ENCODE data around the gene ARHGAP21. TPM values are rescaled to one million over a fixed set of nuclear protein-coding genes. Genes with fewer than 3 reads are reported as not detected.

Gene ARHGAP21
- total RNA-seq, 1 donor from 2014 or later: 40.0 TPM

DNA sequence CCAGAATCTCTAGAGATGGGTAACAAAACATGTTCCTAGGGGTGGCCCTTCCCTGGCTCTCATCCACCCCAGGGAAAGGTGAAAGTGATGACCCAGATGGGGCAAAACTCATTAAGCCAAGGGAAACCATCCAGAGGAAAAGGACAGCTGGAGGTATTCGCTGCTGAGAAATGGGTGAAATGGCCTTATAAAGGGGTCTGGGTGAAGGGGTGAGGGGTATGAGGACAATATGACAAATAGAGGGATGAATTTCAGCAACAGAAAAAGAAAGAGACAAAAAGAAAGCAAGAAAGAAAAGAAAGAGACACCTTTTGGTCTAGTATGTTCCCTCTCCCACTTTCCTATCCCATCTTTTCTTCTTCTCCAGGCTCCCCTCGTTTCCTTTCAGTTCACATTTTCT lies 26.6 kb downstream of the ARHGAP21 start:
- intact Hi-C loops (cut with micrococcal nuclease): no loop called here
- DNase-seq (ENCODE audit: low spot score): no peak
- Mint-ChIP-seq H3K27me3 (ENCODE audit: low read depth) (no peaks in the 10 kb centered on the region), H3K36me3 (ENCODE audit: low read depth) (peaks cover 2% of the 10 kb centered on the region), H3K4me1 (ENCODE audit: low read depth) (peaks cover 9% of the 10 kb centered on the region), H3K9me3 (no peaks in the 10 kb centered on the region), H3K4me3 (ENCODE audit: low read depth) (no peak overlapping the region), H3K27ac (no peak overlapping the region)

GRCh38 chr10:24695452-24695851 lies 28.2 kb downstream of the ARHGAP21 start:
- Mint-ChIP-seq H3K27me3 (ENCODE audit: low read depth) (no peaks in the 10 kb centered on the region), H3K36me3 (ENCODE audit: low read depth) (no peaks in the 10 kb centered on the region), H3K4me1 (ENCODE audit: low read depth) (peaks cover 2% of the 10 kb centered on the region), H3K27ac (no peak overlapping the region), H3K4me3 (ENCODE audit: low read depth) (no peak overlapping the region), H3K9me3 (no peaks in the 10 kb centered on the region)
- DNase-seq (ENCODE audit: low spot score): no peak
- intact Hi-C loops (cut with micrococcal nuclease): no loop called here

DNA sequence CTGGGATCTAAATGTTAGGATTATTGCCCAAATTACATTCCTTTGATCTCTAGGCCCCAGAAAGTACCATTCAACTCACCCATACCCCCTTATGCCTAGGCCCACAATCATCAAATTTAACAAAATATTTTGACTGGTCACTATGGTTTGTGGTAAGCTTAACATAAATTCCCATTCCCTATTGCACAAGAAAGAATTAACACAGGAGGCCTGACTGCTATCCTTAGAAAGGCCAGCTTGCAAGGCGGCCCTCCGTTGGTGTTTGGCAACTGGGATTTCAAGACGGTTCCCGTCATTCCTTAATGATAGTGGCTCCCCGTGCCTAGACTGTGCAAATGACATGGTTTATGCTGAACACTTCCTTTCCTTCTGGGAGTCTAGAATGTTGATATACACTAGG lies 29.6 kb downstream of the ARHGAP21 start:
- no peak for DNase-seq (ENCODE audit: low spot score)
- no peaks in the 10 kb centered on the region for H3K9me3 Mint-ChIP-seq
- H3K4me1 Mint-ChIP-seq (ENCODE audit: low read depth): peaks cover 2% of the 10 kb centered on the region
- intact Hi-C loops (cut with micrococcal nuclease): no loop called here
- H3K36me3 Mint-ChIP-seq (ENCODE audit: low read depth): no peaks in the 10 kb centered on the region
- no peak overlapping the region for H3K27ac Mint-ChIP-seq
- H3K27me3 Mint-ChIP-seq (ENCODE audit: low read depth): no peaks in the 10 kb centered on the region
- H3K4me3 Mint-ChIP-seq (ENCODE audit: low read depth): no peak overlapping the region

DNA sequence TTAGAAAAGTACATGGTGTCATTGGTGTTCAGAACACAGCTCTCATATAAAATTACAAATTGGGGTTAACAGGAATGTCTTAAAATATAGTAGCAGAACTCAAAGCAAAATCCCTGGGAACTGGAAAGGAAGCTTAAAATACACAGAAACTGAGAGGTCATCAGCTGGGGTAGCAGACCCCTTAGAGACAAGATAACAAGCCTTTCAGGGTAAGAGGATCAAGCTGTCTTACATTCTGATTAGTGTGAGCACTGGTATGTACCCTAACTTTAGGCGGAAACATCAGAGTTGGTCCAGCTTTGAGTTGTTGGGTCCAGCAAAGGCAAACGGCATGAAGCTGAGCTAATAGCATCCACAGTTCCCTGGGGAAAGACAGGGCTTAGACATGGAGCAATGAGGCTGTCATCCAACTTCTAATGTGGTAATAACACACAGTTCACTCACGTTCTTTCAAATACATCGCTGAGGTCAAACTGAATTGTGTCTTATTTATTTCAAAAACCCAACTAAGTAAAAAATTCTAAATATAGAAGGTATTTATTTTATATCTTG lies 32.6 kb downstream of the ARHGAP21 start:
- intact Hi-C loops (cut with micrococcal nuclease): no loop called here
- Mint-ChIP-seq H3K4me3 (ENCODE audit: low read depth) (no peak overlapping the region), H3K4me1 (ENCODE audit: low read depth) (peaks cover 5% of the 10 kb centered on the region), H3K9me3 (no peaks in the 10 kb centered on the region), H3K36me3 (ENCODE audit: low read depth) (no peaks in the 10 kb centered on the region), H3K27me3 (ENCODE audit: low read depth) (no peaks in the 10 kb centered on the region), H3K27ac (no peak overlapping the region)
- DNase-seq (ENCODE audit: low spot score): no peak

GRCh38 chr10:24685958-24686540 lies 37.6 kb downstream of the ARHGAP21 start:
- no peak overlapping the region for H3K4me3 Mint-ChIP-seq (ENCODE audit: low read depth)
- no peaks in the 10 kb centered on the region for H3K9me3 Mint-ChIP-seq
- intact Hi-C loops (cut with micrococcal nuclease): no loop called here
- no peak for DNase-seq (ENCODE audit: low spot score)
- H3K36me3 Mint-ChIP-seq (ENCODE audit: low read depth): no peaks in the 10 kb centered on the region
- H3K27ac Mint-ChIP-seq: no peak overlapping the region
- H3K4me1 Mint-ChIP-seq (ENCODE audit: low read depth): peaks cover 5% of the 10 kb centered on the region
- H3K27me3 Mint-ChIP-seq (ENCODE audit: low read depth): no peaks in the 10 kb centered on the region

DNA sequence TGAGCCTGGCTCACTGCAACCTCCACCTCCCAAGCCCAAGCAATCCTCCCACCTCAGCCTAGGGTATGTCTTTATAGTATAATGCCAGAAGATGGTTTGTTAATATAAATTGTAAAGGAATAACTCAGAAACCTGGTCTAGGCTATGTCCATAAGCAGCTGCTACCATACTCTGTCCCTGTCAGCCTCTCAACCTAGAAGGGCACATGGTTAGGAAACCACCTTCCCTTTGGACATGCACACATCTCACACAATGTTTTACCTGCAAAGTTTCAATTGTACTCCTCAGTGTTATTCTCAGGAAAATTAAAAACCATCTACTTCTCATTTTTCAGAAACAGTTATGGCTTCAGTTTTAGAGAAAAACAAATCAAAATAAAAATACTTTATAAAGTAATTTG lies 40.1 kb downstream of the ARHGAP21 start:
- H3K4me3 Mint-ChIP-seq (ENCODE audit: low read depth): no peak overlapping the region
- no peaks in the 10 kb centered on the region for H3K36me3 Mint-ChIP-seq (ENCODE audit: low read depth)
- no peaks in the 10 kb centered on the region for H3K27me3 Mint-ChIP-seq (ENCODE audit: low read depth)
- no peak overlapping the region for H3K27ac Mint-ChIP-seq
- H3K9me3 Mint-ChIP-seq: no peaks in the 10 kb centered on the region
- intact Hi-C loops (cut with micrococcal nuclease): no loop called here
- peaks cover 3% of the 10 kb centered on the region for H3K4me1 Mint-ChIP-seq (ENCODE audit: low read depth)
- no peak for DNase-seq (ENCODE audit: low spot score)

DNA sequence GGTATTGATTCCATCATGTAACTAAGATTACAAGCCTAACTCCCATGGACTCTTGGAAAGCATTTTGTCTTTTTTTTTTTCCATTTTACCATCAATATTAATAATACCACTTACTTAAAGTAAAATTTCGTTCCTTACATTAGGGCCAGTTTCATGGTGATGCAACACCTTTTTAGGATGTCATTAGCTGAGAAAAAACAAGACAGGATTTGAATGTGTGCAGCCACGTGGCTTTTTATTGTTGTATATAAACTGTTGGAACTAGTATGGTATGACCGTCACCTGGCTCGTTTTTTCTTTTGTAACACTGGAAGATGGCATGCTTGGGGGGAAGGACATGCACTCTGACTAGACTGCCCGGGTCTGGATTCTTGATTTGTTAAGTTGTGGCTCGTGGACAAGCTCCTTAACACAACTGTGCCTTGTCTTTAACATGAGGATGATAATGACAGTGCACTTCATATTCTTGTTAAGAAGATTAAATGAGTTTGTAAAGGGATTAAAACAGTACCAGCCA lies 42.1 kb downstream of the ARHGAP21 start:
- Mint-ChIP-seq H3K36me3 (ENCODE audit: low read depth) (peaks cover 4% of the 10 kb centered on the region), H3K27ac (no peak overlapping the region), H3K4me1 (ENCODE audit: low read depth) (no peaks in the 10 kb centered on the region)

GRCh38 chr10:24680647-24681524 lies 42.8 kb downstream of the ARHGAP21 start:
- Mint-ChIP-seq H3K27me3 (ENCODE audit: low read depth) (no peaks in the 10 kb centered on the region), H3K9me3 (no peaks in the 10 kb centered on the region), H3K36me3 (ENCODE audit: low read depth) (peaks cover 4% of the 10 kb centered on the region), H3K4me1 (ENCODE audit: low read depth) (peaks cover 4% of the 10 kb centered on the region), H3K4me3 (ENCODE audit: low read depth) (no peak overlapping the region), H3K27ac (no peak overlapping the region)
- intact Hi-C loops (cut with micrococcal nuclease): no loop called here
- DNase-seq (ENCODE audit: low spot score): no peak

More for the DNA sequence above, 42.1 kb downstream of the ARHGAP21 start:
- Mint-ChIP-seq H3K9me3 (no peaks in the 10 kb centered on the region), H3K27me3 (ENCODE audit: low read depth) (no peaks in the 10 kb centered on the region), H3K4me3 (ENCODE audit: low read depth) (no peak overlapping the region)
- intact Hi-C loops (cut with micrococcal nuclease): no loop called here
- DNase-seq (ENCODE audit: low spot score): no peak

DNA sequence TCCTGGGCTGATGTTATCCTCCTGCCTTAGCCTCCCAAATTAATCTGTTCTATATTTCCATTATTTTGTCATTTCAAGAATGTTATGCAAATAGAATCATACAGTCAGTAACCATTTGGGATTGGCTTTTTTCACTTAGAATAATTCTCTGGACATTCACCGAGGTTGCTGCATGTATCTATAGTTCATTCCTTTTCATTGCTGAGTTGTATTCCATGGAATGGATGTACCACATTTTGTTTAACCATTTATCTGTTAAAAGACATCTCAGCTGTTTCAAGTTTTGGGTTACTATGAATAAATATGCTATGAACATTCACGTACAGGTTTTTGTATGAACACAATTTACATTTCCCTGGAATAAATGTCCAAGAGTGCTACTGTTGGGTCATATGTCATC lies 44.9 kb downstream of the ARHGAP21 start:
- intact Hi-C loops (cut with micrococcal nuclease): no loop called here
- Mint-ChIP-seq H3K36me3 (ENCODE audit: low read depth) (peaks cover 4% of the 10 kb centered on the region), H3K4me1 (ENCODE audit: low read depth) (peaks cover 13% of the 10 kb centered on the region), H3K27ac (no peak overlapping the region), H3K9me3 (no peaks in the 10 kb centered on the region), H3K4me3 (ENCODE audit: low read depth) (no peak overlapping the region), H3K27me3 (ENCODE audit: low read depth) (no peaks in the 10 kb centered on the region)
- DNase-seq (ENCODE audit: low spot score): no peak

DNA sequence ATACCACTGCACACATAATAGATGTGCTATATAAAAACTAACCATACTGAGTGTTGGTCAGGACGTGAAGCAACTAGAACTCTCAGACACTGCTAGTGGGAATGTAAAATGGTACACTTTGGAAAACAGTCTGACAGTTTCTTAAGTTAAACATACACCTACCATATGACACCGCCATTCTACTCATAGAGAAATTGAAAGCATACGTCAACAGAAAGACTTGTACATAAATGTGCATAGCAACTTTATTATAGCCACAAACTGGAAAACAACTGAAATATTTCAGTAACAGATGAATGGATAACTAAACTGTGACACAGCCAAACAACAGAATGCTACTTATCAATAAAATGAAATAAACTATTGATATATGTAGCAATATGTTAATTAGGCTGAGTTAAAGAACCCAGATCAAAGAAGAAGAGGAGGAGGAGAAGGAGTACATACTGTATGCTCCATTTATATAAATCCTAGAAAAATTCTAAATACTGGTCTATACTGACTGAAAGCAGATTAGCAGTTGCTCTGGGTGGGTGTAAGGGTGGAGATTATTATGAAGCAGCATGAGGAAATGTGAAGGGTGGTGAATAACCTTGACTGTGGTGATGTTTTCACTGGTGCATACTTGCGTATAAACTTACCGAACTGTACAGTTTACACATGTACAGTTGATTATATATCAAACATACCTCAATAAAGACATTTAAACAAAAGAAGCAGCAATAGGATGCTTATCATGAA lies 48.6 kb downstream of the ARHGAP21 start:
- Mint-ChIP-seq H3K27me3 (ENCODE audit: low read depth) (no peaks in the 10 kb centered on the region), H3K4me3 (ENCODE audit: low read depth) (no peak overlapping the region), H3K4me1 (ENCODE audit: low read depth) (peaks cover 15% of the 10 kb centered on the region), H3K27ac (peak overlapping the region; percentile 6), H3K36me3 (ENCODE audit: low read depth) (peaks cover 4% of the 10 kb centered on the region), H3K9me3 (no peaks in the 10 kb centered on the region)
- intact Hi-C loops (cut with micrococcal nuclease): no loop called here
- DNase-seq (ENCODE audit: low spot score): no peak

GRCh38 chr10:24670964-24671670 lies 52.6 kb downstream of the ARHGAP21 start:
- H3K9me3 Mint-ChIP-seq: no peaks in the 10 kb centered on the region
- peaks cover 4% of the 10 kb centered on the region for H3K36me3 Mint-ChIP-seq (ENCODE audit: low read depth)
- DNase-seq (ENCODE audit: low spot score): no peak
- H3K27me3 Mint-ChIP-seq (ENCODE audit: low read depth): no peaks in the 10 kb centered on the region
- H3K27ac Mint-ChIP-seq: no peak overlapping the region
- peaks cover 12% of the 10 kb centered on the region for H3K4me1 Mint-ChIP-seq (ENCODE audit: low read depth)
- no peak overlapping the region for H3K4me3 Mint-ChIP-seq (ENCODE audit: low read depth)
- intact Hi-C loops (cut with micrococcal nuclease): no loop called here

DNA sequence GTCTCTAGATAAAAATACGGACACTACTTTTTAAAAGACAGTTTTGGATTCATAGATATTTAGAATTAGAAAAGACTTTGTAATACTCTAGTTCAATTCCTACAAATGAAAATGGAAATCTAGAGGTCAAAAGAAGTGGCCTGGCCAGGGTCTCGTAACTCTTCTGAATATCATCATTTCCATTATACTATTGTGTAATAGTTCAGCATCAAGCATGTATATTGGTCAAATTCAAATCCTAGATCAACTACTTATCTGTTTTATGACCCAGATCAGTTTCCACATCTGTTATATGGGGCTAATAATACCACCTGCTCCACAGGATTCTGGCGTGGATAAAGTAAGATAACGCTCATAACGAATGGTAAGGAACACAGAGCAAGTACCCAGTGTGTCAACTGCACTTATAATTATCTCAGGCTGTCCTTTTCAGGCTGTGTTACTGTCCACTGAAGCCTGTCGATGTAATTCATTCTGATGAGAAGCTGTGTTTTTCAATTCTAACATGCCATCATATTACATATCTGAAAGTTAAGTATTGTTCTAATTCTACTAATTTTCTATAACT lies 54.3 kb downstream of the ARHGAP21 start:
- intact Hi-C loops (cut with micrococcal nuclease): no loop called here

More for the DNA sequence above, 54.3 kb downstream of the ARHGAP21 start:
- H3K36me3 Mint-ChIP-seq (ENCODE audit: low read depth): peaks cover 4% of the 10 kb centered on the region
- H3K4me3 Mint-ChIP-seq (ENCODE audit: low read depth): no peak overlapping the region
- no peak for DNase-seq (ENCODE audit: low spot score)
- no peaks in the 10 kb centered on the region for H3K9me3 Mint-ChIP-seq
- peaks cover 2% of the 10 kb centered on the region for H3K4me1 Mint-ChIP-seq (ENCODE audit: low read depth)
- no peak overlapping the region for H3K27ac Mint-ChIP-seq
- H3K27me3 Mint-ChIP-seq (ENCODE audit: low read depth): no peaks in the 10 kb centered on the region

Measured in activated T-helper 2 cell treated with anti-CD3 and anti-CD28 coated beads, Interferon-gamma antibody, Interleukin-2, Interleukin-4, amounts not matched to agents 10 μg/mL and 5 μg/mL and 100 μg/mL, durations not matched to agents 14 hours and 24 hours and 36 hours (primary cell).